M059J (cell line): ENCODE results near the gene ARVCF. TPM values are rescaled to one million over a fixed set of nuclear protein-coding genes. Genes with fewer than 3 reads are reported as not detected.

Experiments used
- DNase-seq: peaks from one replicate; pipeline ENCODE4 v3.0.0-alpha.2; 2012; ENCODE audit warnings: low read depth
- total RNA-seq: library from RNA; depleted of rRNA; stranded (reverse); fragments of >200 nt; shearing (Covaris generic); gene quantifications from 2 replicates; pipeline ENCODE4 v1.2.3, GENCODE V29; 2014

ARVCF gene
- total RNA-seq, 1 experiment from 2014 or later: 5.1 TPM

DNA sequence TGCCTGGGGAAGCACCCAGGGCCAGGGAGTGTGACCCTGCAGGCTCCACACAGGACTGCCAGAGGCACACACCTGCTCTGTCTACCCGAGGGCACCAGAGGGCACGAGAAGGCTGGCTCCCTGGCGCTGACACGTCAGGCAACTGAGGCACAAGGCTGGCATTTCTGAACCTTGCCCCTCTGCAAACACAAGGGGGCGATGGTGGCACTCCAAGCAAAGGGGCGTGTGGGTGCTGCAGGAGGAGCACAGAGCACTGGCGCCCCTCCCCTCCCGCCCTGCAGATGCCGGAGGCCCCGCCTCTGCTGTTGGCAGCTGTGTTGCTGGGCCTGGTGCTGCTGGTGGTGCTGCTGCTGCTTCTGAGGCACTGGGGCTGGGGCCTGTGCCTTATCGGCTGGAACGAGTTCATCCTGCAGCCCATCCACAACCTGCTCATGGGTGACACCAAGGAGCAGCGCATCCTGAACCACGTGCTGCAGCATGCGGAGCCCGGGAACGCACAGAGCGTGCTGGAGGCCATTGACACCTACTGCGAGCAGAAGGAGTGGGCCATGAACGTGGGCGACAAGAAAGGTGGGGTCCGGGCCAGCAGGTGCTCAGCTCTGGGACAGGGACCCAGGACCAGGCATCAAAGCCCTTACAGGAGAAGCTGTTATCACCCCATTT is 54.2 kb downstream of the ARVCF start:
- DNase-seq: peak; percentile 61

GRCh38 chr22:19961868-19962245 is 54.8 kb downstream of the ARVCF start:
- no peak for DNase-seq

GRCh38 chr22:19961201-19961580 is 55.4 kb downstream of the ARVCF start:
- DNase-seq: no peak

DNA sequence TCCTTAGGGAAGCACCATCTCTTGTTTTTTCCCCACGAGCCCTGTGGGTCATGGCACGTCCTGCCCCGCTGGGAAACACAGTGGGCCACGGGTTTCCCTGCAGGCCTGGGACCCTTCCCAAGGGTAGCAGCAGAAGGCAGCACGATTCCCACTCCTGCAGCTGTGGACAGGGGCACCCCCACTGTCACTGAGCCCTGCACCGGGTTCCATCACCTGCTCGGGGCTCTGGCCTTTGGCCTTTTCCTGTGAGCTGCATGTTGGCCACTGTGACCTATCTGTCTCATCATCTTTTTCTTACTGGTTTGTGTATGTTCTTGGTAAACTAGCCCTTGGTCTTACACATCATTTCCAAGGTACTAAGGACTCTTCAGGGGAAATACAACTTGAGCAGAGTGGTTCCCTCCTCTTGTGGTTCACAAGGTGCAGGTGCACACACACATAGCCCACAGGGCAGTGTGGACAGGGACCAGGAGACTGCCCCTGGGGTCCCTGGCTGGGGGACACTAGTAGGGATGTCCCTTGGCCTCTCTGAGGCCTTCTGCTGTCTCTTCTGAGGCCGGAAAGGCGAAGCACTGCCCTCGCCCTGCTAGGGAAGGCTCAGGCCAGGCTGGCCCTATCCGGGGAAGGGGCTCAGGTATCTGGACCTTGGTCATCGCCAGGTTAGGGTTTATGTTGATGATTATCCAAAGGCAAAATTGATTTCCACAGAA is 56.0 kb downstream of the ARVCF start:
- DNase-seq: no peak

GRCh38 chr22:19959587-19960490 is 56.8 kb downstream of the ARVCF start:
- DNase-seq: no peak

DNA sequence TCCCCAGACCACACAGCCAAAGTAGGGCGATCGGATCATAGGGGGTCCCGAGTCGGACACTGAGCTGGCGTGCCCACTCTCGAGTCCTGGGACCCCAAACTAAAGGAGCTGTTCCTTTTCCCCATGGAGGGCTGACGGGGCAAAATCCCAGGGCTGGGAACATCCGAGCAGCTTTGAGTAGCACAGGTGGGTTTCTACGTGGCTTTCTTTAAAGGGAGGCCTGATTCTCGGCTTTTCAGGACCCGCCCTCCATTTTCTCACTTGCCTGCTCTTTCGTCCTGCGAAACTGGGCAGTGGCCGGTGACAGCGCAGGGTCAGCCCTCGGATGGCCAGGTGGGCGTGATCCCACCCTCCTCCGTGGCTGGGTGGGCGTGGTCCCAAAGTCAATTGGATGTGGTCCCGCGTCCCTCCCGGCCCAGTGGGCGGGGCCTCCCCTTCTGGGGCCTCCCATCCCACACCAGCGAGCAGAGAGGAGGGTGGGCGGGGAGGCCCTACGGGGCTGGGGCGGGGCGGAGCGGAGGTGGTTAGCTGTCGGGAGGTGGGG is 57.5 kb downstream of the ARVCF start:
- no peak for DNase-seq

- no peak for DNase-seq
These were observed 58.3 kb downstream of the ARVCF start for GRCh38 chr22:19958083-19959042.

GRCh38 chr22:19957445-19957844 is 59.2 kb downstream of the ARVCF start:
- DNase-seq: no peak

- DNase-seq: no peak
These were observed 61.1 kb downstream of the ARVCF start for GRCh38 chr22:19955241-19956128.

DNA sequence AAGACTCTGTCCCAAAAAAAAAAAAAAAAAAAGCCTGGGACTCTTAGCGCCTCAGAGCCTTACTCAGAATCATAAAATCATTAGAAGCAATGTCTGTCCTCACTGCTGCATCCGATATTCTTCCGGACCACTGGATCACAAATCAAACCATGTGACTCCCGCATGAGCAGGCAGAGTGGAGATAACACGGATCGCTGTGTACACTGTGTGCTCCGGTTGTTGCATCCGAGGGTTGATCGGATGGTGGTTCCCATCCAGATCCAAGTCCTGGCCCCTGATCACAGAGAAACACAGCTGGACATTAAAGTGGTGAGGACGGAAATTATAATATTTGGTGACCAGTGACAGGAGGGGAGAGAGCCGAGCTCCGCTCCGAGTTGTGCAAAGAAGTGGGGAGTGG is 65.3 kb downstream of the ARVCF start:
- no peak for DNase-seq

GRCh38 chr22:19948057-19948760 is 68.4 kb downstream of the ARVCF start:
- DNase-seq: no peak

DNA sequence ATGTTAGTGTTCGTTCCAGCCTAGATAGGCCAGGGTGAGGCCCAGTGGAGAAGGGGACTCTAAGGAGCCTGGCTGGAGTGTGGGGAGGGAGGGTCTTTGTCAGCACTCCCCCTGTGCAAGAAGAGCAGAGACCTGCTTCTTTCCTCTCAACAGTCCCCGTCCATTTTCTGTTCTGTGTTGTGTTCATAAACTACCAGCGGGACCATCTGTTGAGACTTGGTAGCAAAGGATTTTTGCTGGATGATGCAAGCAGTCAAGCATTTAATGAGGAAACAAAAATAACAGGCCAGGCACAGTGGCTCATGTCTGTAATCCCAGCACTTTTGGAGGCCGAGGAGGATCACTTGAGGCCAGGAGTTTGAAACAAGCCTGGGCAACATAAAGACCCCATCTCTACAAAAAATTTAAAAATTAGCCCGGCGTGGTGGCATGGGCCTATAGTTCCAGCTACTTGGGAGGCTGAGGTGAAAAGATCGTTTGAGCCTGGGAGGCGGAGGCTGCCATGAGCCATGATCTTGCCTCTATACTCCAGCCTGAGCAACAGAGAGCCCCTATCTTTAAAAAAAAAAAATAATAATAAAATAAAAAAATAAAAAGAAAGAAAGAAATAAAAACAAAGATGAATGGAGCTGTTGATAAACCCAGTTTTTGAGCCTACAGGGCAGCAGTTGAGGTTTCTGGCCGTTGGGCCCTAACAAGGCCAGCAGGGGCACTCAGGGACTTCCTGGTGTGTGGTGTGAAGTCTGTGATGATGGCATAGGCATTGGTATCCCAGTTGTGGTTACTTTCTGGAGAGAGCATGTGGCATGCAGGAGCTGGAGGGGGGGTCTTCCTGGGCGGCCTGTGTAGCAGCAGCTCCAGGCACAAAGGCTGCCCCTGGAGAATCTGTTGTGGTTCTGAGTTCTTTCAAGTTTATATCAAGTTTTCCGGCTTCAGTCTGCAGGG is 73.3 kb downstream of the ARVCF start:
- DNase-seq: peak; percentile 90

GRCh38 chr22:19942157-19943081 is 74.2 kb downstream of the ARVCF start:
- DNase-seq: peak; percentile 65

DNA sequence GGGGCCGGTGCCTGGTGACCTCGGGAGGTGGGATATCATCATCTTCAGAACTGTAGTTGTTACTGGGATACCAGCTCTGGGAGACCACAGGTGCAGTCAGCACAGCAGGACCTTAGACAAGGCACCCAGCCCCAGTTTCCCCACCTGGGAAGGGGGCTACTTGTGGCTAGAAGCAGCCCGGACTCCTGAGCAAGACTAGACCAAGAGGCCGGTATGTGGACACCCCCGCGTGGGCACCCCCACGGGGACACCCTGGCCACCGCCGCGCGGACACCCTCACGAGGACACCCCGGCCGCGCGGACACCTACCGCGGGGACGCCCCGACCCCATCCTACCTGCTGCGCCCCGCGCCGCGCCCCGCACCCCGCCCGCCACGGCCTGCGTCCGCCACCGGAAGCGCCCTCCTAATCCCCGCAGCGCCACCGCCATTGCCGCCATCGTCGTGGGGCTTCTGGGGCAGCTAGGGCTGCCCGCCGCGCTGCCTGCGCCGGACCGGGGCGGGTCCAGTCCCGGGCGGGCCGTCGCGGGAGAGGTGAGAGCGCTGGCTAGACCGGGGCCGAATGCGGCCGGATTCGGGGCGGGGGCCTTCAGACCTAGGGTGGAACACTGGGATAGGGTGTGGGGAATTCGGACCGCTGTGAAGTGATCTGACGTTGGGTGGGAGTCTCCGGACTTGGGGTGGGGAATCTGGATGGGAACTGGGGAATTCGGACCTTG is 75.1 kb downstream of the ARVCF start, which contains the start of the genes COMT and TXNRD2:
Gene COMT (plus strand): TSS at position 408 of the 718 bp plus-strand sequence. CDS start 20,755 bp downstream, outside the sequence.
Gene TXNRD2 (minus strand): TSS at position 454 of the 718 bp plus-strand sequence. CDS start 15 bp downstream, at position 439.
- DNase-seq: peak; percentile 66

DNA sequence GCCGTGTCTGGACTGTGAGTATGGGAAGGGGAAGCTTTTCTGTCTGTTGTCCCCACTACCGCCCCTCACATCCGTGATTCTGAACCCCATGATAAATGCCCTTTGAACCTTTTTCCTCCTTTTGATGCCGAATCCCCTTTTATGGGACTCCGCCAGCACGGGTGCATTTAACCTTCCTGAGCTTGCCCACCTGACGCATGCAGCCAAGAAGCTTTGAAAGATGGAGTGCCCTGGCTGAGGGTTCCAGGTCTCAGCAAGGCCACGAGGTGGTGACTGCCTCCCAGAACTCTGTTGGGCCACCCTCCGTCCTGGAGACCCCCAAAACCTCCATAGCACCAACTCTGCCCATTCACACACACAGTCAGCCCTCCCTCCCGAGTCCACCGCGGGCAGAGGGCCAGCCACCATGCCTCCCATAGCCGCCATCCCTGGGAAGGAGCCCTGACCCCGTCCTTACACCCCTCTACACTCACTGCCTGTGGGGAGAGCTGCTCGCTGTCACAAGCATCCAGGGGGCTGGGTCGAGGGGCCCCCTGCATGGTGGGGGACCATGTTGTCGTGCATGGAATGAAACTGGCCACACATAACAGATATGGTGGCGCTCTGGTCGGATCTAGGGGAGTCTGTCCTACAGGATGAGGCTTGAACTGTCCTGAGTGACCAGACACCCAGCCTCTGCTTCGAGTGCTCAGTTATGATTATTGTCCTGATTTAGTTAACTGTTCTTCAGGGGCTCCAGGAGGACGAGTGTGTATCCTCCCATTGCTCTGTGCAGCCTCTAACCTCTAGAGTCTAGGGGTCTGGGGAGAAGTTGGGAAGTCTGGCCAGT is 75.9 kb downstream of the ARVCF start:
- no peak for DNase-seq
